ENCODE results near the gene MEIS3. TPM values are rescaled to one million over a fixed set of nuclear protein-coding genes. Genes with fewer than 3 reads are reported as not detected.

The MEIS3 gene
- total RNA-seq, 5 donors from 2014 or later (not counting 1 experiment from before 2014, with no cell fraction given), result 0.32 to 0.69 (median 0.54) TPM; not detected in 2

- Mint-ChIP-seq H3K36me3 (no peaks in the 10 kb centered on the region), H3K27ac (no peak overlapping the region), H3K4me1 (peaks cover 0 to 8% (median 2%) of the 10 kb centered on the region in 3 donors), H3K4me3 (no peak overlapping the region), H3K9me3 (no peaks in the 10 kb centered on the region), H3K27me3 (peaks cover 46 to 62% of the 10 kb centered on the region in 2 donors)
- no peak for DNase-seq
- H3K36me3 ChIP-seq (ENCODE audit: control insufficient read depth in 2 of 2, extremely low read depth in 1 of 2, insufficient read depth in 1 of 2, low read length in 1 of 2), result no peaks in the 10 kb centered on the region
- ATAC-seq (replicated peaks in 1 of 4), result no peak
- ChIA-PET CTCF (no interaction called here), POLR2A (no interaction called here)
- peaks cover 0 to 4% of the 10 kb centered on the region in 2 experiments for H3K4me1 ChIP-seq (ENCODE audit: control insufficient read depth in 1 of 2, extremely low read depth in 1 of 2, insufficient read depth in 2 of 2, low read length in 2 of 2)
- H3K27ac ChIP-seq (ENCODE audit: low read length), result no peak overlapping the region
- H3K9me3 ChIP-seq, result no peaks in the 10 kb centered on the region
- 18% methylated on average over 44 of the region's 47 CpGs for WGBS (ENCODE audit: insufficient coverage)
- H3K27me3 ChIP-seq (replicated peaks in 1 of 2; ENCODE audit: control insufficient read depth in 2 of 2, extremely low read depth in 1 of 2, insufficient read depth in 2 of 2, low read length in 1 of 2), result peaks cover 5 to 70% of the 10 kb centered on the region in 2 experiments
- no peak overlapping the region for H3K4me3 ChIP-seq (ENCODE audit: control insufficient read depth in 1 of 2, extremely low read depth in 1 of 2, low read length in 1 of 2)
Measured at GRCh38 chr19:47406711-47407416, 12.5 kb downstream of the MEIS3 start.

GRCh38 chr19:47405854-47406417, 13.4 kb downstream of the MEIS3 start:
- ATAC-seq (replicated peaks in 1 of 4), result no peak
- ChIA-PET POLR2A (no interaction called here), CTCF (no interaction called here)
- Histone ChIP-seq H3K27ac (ENCODE audit: low read length) (no peak overlapping the region), H3K27me3 (replicated peaks in 1 of 2; ENCODE audit: control insufficient read depth in 2 of 2, extremely low read depth in 1 of 2, insufficient read depth in 2 of 2, low read length in 1 of 2) (peaks cover 5 to 76% of the 10 kb centered on the region in 2 experiments), H3K4me1 (ENCODE audit: control insufficient read depth in 1 of 2, extremely low read depth in 1 of 2, insufficient read depth in 2 of 2, low read length in 2 of 2) (peaks cover 0 to 4% of the 10 kb centered on the region in 2 experiments), H3K9me3 (no peaks in the 10 kb centered on the region), H3K4me3 (ENCODE audit: control insufficient read depth in 1 of 2, extremely low read depth in 1 of 2, low read length in 1 of 2) (no peak overlapping the region), H3K36me3 (ENCODE audit: control insufficient read depth in 2 of 2, extremely low read depth in 1 of 2, insufficient read depth in 1 of 2, low read length in 1 of 2) (no peaks in the 10 kb centered on the region)
- 71% methylated on average over 2 of the region's 5 CpGs for WGBS (ENCODE audit: insufficient coverage)
- peaks cover 46 to 67% of the 10 kb centered on the region in 2 donors for H3K27me3 Mint-ChIP-seq
- no peaks in the 10 kb centered on the region for H3K36me3 Mint-ChIP-seq
- no peak for DNase-seq
- no peaks in the 10 kb centered on the region for H3K9me3 Mint-ChIP-seq
- H3K4me1 Mint-ChIP-seq, result peaks cover 0 to 8% (median 2%) of the 10 kb centered on the region in 3 donors
- H3K4me3 Mint-ChIP-seq, result no peak overlapping the region
- no peak overlapping the region for H3K27ac Mint-ChIP-seq

GRCh38 chr19:47405197-47405550, 14.2 kb downstream of the MEIS3 start:
- Histone ChIP-seq H3K27ac (ENCODE audit: low read length) (no peak overlapping the region), H3K9me3 (no peaks in the 10 kb centered on the region), H3K4me1 (ENCODE audit: control insufficient read depth in 1 of 2, extremely low read depth in 1 of 2, insufficient read depth in 2 of 2, low read length in 2 of 2) (peaks cover 0 to 4% of the 10 kb centered on the region in 2 experiments), H3K4me3 (ENCODE audit: control insufficient read depth in 1 of 2, extremely low read depth in 1 of 2, low read length in 1 of 2) (no peak overlapping the region), H3K27me3 (replicated peaks in 1 of 2; ENCODE audit: control insufficient read depth in 2 of 2, extremely low read depth in 1 of 2, insufficient read depth in 2 of 2, low read length in 1 of 2) (peaks cover 5 to 76% of the 10 kb centered on the region in 2 experiments), H3K36me3 (ENCODE audit: control insufficient read depth in 2 of 2, extremely low read depth in 1 of 2, insufficient read depth in 1 of 2, low read length in 1 of 2) (no peaks in the 10 kb centered on the region)
- Mint-ChIP-seq H3K4me1 (peaks cover 0 to 8% (median 2%) of the 10 kb centered on the region in 3 donors), H3K36me3 (no peaks in the 10 kb centered on the region), H3K9me3 (no peaks in the 10 kb centered on the region), H3K4me3 (no peak overlapping the region), H3K27ac (no peak overlapping the region), H3K27me3 (peaks cover 46 to 69% of the 10 kb centered on the region in 2 donors)
- ATAC-seq (replicated peaks in 1 of 4) (no peak), DNase-seq (no peak)
- ChIA-PET CTCF (no interaction called here), POLR2A (no interaction called here)
- WGBS (ENCODE audit: insufficient coverage), result 100% methylated on average over 1 of the region's 4 CpGs

GRCh38 chr19:47404334-47405196, 14.8 kb downstream of the MEIS3 start:
- Mint-ChIP-seq H3K27me3 (peaks cover 46 to 70% of the 10 kb centered on the region in 2 donors), H3K9me3 (no peaks in the 10 kb centered on the region), H3K27ac (no peak overlapping the region), H3K4me3 (no peak overlapping the region), H3K4me1 (peaks cover 0 to 8% (median 2%) of the 10 kb centered on the region in 3 donors), H3K36me3 (no peaks in the 10 kb centered on the region)
- H3K4me3 ChIP-seq (ENCODE audit: control insufficient read depth in 1 of 2, extremely low read depth in 1 of 2, low read length in 1 of 2), result no peak overlapping the region
- ATAC-seq (replicated peaks in 1 of 4), result no peak
- ChIA-PET CTCF (no interaction called here), POLR2A (no interaction called here)
- H3K36me3 ChIP-seq (ENCODE audit: control insufficient read depth in 2 of 2, extremely low read depth in 1 of 2, insufficient read depth in 1 of 2, low read length in 1 of 2), result no peaks in the 10 kb centered on the region
- H3K4me1 ChIP-seq (ENCODE audit: control insufficient read depth in 1 of 2, extremely low read depth in 1 of 2, insufficient read depth in 2 of 2, low read length in 2 of 2), result peaks cover 0 to 4% of the 10 kb centered on the region in 2 experiments
- 75% methylated on average over 6 of the region's 9 CpGs for WGBS (ENCODE audit: insufficient coverage)
- DNase-seq, result no peak
- H3K27ac ChIP-seq (ENCODE audit: low read length), result no peak overlapping the region
- H3K9me3 ChIP-seq, result no peaks in the 10 kb centered on the region
- H3K27me3 ChIP-seq (replicated peaks in 1 of 2; ENCODE audit: control insufficient read depth in 2 of 2, extremely low read depth in 1 of 2, insufficient read depth in 2 of 2, low read length in 1 of 2), result peaks cover 5 to 74% of the 10 kb centered on the region in 2 experiments

GRCh38 chr19:47402504-47402903, 16.8 kb downstream of the MEIS3 start:
- ChIA-PET CTCF (interaction anchor here in 1 of 2 donors (0.6 kb wide), 1 partner anchor 99 kb away, joined by 4 read pairs; no protein-coding TSS in a partner anchor), POLR2A (no interaction called here)
- Mint-ChIP-seq H3K27me3 (peaks cover 37 to 64% of the 10 kb centered on the region in 2 donors), H3K27ac (no peak overlapping the region), H3K4me1 (peaks cover 0 to 8% (median 2%) of the 10 kb centered on the region in 3 donors), H3K9me3 (no peaks in the 10 kb centered on the region), H3K4me3 (no peak overlapping the region), H3K36me3 (no peaks in the 10 kb centered on the region)
- H3K27ac ChIP-seq (ENCODE audit: low read length), result no peak overlapping the region
- H3K4me1 ChIP-seq (ENCODE audit: control insufficient read depth in 1 of 2, extremely low read depth in 1 of 2, insufficient read depth in 2 of 2, low read length in 2 of 2), result peaks cover 0 to 4% of the 10 kb centered on the region in 2 experiments
- H3K4me3 ChIP-seq (ENCODE audit: control insufficient read depth in 1 of 2, extremely low read depth in 1 of 2, low read length in 1 of 2), result no peak overlapping the region
- ATAC-seq (replicated peaks in 1 of 4) (no peak), DNase-seq (no peak)
- peaks cover 3 to 64% of the 10 kb centered on the region in 2 experiments for H3K27me3 ChIP-seq (replicated peaks in 1 of 2; ENCODE audit: control insufficient read depth in 2 of 2, extremely low read depth in 1 of 2, insufficient read depth in 2 of 2, low read length in 1 of 2)
- 65% methylated on average over 4 of the region's 16 CpGs for WGBS (ENCODE audit: insufficient coverage)
- no peaks in the 10 kb centered on the region for H3K36me3 ChIP-seq (ENCODE audit: control insufficient read depth in 2 of 2, extremely low read depth in 1 of 2, insufficient read depth in 1 of 2, low read length in 1 of 2)
- H3K9me3 ChIP-seq, result no peaks in the 10 kb centered on the region

- no peaks in the 10 kb centered on the region for H3K36me3 Mint-ChIP-seq
- no peak overlapping the region for H3K27ac Mint-ChIP-seq
- ATAC-seq (replicated peaks in 1 of 4) (no peak), DNase-seq (no peak)
- 76% methylated on average over 11 of the region's 24 CpGs for WGBS (ENCODE audit: insufficient coverage)
- H3K27me3 ChIP-seq (replicated peaks in 1 of 2; ENCODE audit: control insufficient read depth in 2 of 2, extremely low read depth in 1 of 2, insufficient read depth in 2 of 2, low read length in 1 of 2), result peaks cover 0 to 32% of the 10 kb centered on the region in 2 experiments
- no peaks in the 10 kb centered on the region for H3K9me3 Mint-ChIP-seq
- CTCF ChIA-PET, result no interaction called here
- no peaks in the 10 kb centered on the region for H3K4me1 ChIP-seq (ENCODE audit: control insufficient read depth in 1 of 2, extremely low read depth in 1 of 2, insufficient read depth in 2 of 2, low read length in 2 of 2)
- H3K4me3 ChIP-seq (ENCODE audit: control insufficient read depth in 1 of 2, extremely low read depth in 1 of 2, low read length in 1 of 2), result no peak overlapping the region
- H3K27ac ChIP-seq (ENCODE audit: low read length), result no peak overlapping the region
- H3K4me1 Mint-ChIP-seq, result no peaks in the 10 kb centered on the region
- POLR2A ChIA-PET, result no interaction called here
- no peaks in the 10 kb centered on the region for H3K9me3 ChIP-seq
- H3K27me3 Mint-ChIP-seq, result peaks cover 20 to 41% of the 10 kb centered on the region in 2 donors
- H3K36me3 ChIP-seq (ENCODE audit: control insufficient read depth in 2 of 2, extremely low read depth in 1 of 2, insufficient read depth in 1 of 2, low read length in 1 of 2), result no peaks in the 10 kb centered on the region
- no peak overlapping the region for H3K4me3 Mint-ChIP-seq
Measured at GRCh38 chr19:47398707-47399597, 20.4 kb downstream of the MEIS3 start.

Measured in T-cell (primary cell).